ENCODE results near the gene DUSP1. TPM values are rescaled to one million over a fixed set of nuclear protein-coding genes. Genes with fewer than 3 reads are reported as not detected.

Gene DUSP1
- total and polyA plus RNA-seq, 2 of the 13 experiments (the other 11 are each of a cell fraction or from before 2014, with no cell fraction given) = 27.1 to 55.5 TPM

DNA sequence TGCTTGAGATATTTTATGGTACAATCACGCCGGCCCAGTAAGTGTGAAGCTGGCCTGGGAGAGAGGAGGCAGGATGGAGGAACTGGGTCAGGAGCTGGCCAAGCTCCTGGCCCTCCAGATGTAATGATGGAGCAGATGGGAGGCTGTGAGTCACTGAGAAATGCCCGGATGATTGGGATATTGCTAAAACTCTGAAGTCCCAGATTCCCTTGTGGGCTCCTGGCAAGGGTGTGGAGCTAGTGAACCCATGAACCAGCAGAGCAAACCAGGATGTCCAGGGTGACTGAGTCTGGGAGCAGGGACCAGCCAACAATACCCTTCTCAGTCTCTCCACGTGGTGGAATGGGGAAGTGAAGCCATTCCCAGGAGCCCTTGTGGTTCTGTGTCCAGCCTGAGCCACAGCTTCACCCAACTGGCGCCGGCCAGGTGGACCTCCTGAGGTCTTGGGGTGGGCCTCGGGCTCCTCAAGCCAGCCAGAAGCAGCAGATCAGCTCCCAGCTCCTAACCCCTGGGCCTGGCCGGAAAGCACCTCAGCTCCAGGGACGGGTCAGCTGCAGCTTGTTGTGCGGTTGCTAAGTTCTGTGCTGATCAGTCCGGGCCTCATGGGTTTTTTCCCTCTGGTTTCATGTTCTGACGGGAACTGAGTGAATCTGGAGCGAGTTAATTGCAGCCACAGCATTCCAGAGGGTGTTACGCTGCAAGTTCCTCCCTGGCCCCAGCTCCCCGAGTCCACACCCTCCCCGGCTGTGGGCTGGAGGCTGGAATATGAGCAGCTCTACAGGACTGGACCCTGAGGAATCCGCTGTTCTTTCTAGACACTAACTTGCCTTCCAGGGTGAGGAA, 37.6 kb downstream of the DUSP1 start (continued):
- TF ChIP-seq ZFP90 (CRISPR knock-in tag; IDR thresholded peaks at IDR 0.05; ENCODE audit: borderline replicate concordance) = peak; percentile 29; the same call in 1 of the 2 replicates
- 0 out of 2 replicates have a peak, but pooled peaks have one; percentile 47 for TF ChIP-seq RNF2 (conservative IDR thresholded peaks at IDR 0.05; ENCODE audit: low read depth)
- TF ChIP-seq ZNF788 (CRISPR knock-in tag; IDR thresholded peaks at IDR 0.05; ENCODE audit: borderline replicate concordance) = 0 out of 2 replicates have a peak, but pooled peaks have one; percentile 25
- TF ChIP-seq SMAD9 (CRISPR knock-in tag; IDR thresholded peaks at IDR 0.05) = peak; percentile 56; the same call in 1 of the 2 replicates
- no peak for TF ChIP-seq ZNF562 (CRISPR knock-in tag; IDR thresholded peaks at IDR 0.05; ENCODE audit: borderline replicate concordance)
- TF ChIP-seq ZNF512B (CRISPR knock-in tag; IDR thresholded peaks at IDR 0.05; ENCODE audit: borderline replicate concordance) = peak; percentile 68; the same call in 1 of the 2 replicates
- TF ChIP-seq ZNF280D (CRISPR knock-in tag; IDR thresholded peaks at IDR 0.05) = 0 out of 2 replicates have a peak, but pooled peaks have one; percentile 29
- no peak for TF ChIP-seq HMG20B (CRISPR knock-in tag; conservative IDR thresholded peaks at IDR 0.05)
- no peak for TF ChIP-seq ERF (CRISPR knock-in tag; IDR thresholded peaks at IDR 0.05)
- TF ChIP-seq CHD4 (IDR thresholded peaks at IDR 0.05; ENCODE audit: borderline replicate concordance, low read length) = no peak
- 0 out of 2 replicates have a peak, but pooled peaks have one; percentile 51 for TF ChIP-seq ZNF296 (CRISPR knock-in tag; conservative IDR thresholded peaks at IDR 0.05)
- TF ChIP-seq ZNF44 (CRISPR knock-in tag; IDR thresholded peaks at IDR 0.05) = 0 out of 2 replicates have a peak, but pooled peaks have one; percentile 48
- TF ChIP-seq, protein P1, sequence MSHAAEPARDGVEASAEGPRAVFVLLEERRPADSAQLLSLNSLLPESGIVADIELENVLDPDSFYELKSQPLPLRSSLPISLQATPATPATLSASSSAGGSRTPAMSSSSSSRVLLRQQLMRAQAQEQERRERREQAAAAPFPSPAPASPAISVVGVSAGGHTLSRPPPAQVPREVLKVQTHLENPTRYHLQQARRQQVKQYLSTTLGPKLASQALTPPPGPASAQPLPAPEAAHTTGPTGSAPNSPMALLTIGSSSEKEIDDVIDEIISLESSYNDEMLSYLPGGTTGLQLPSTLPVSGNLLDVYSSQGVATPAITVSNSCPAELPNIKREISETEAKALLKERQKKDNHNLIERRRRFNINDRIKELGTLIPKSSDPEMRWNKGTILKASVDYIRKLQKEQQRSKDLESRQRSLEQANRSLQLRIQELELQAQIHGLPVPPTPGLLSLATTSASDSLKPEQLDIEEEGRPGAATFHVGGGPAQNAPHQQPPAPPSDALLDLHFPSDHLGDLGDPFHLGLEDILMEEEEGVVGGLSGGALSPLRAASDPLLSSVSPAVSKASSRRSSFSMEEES (CRISPR knock-in tag; IDR thresholded peaks at IDR 0.05) = no peak
- TF ChIP-seq FOXO1 (CRISPR knock-in tag; IDR thresholded peaks at IDR 0.05) = no peak
- TF ChIP-seq ZSCAN20 (CRISPR knock-in tag; IDR thresholded peaks at IDR 0.05; ENCODE audit: borderline replicate concordance) = no peak
